ENCODE measurements around the gene MAPRE2. TPM values are rescaled to one million over a fixed set of nuclear protein-coding genes. Genes with fewer than 3 reads are reported as not detected.

Gene MAPRE2
- 10.8 and 11.0 TPM in 2 replicates for polyA plus RNA-seq (2013)

GRCh38 chr18:35040988-35041814, at the start of gene MAPRE2:
TSS of gene MAPRE2 (plus strand) at chr18:35041413. CDS start at chr18:35041540, 127 bp downstream.
- Histone ChIP-seq H3K79me1 (ENCODE audit: low read length) (peaks cover 2% of the 10 kb centered on the region), H3K23ac (ENCODE audit: low read length) (no peak within 1 kb of the TSS), H3K9me3 (ENCODE audit: insufficient read depth, low read depth, low read length) (no peaks in the 10 kb centered on the region), H2BK12ac (ENCODE audit: low read length) (no peak within 1 kb of the TSS), H2BK5ac (ENCODE audit: low read depth, low read length, poor library complexity) (no peak within 1 kb of the TSS), H3K4me3 (ENCODE audit: low read depth, low read length) (peak within 1 kb of the TSS; percentile 84), H3K4me2 (ENCODE audit: low read length) (peak within 1 kb of the TSS; percentile 76), H3K79me2 (ENCODE audit: control insufficient read depth, insufficient read depth, low read length, poor library complexity) (no peaks in the 10 kb centered on the region), H3K27me3 (ENCODE audit: insufficient read depth, low read length) (no peaks in the 10 kb centered on the region), H2AK5ac (ENCODE audit: low read length) (no peak within 1 kb of the TSS), H3K9ac (ENCODE audit: low read length) (peak within 1 kb of the TSS; percentile 8), H3K4me1 (ENCODE audit: control insufficient read depth in 1 of 2, insufficient read depth in 2 of 2, low read length in 2 of 2) (no peaks in the 10 kb centered on the region), H3K27ac (ENCODE audit: low read depth, low read length) (no peak within 1 kb of the TSS), H4K8ac (ENCODE audit: low read depth, low read length) (peak within 1 kb of the TSS; percentile 31), H4K12ac (ENCODE audit: low read depth, low read length) (no peak within 1 kb of the TSS), H4K91ac (ENCODE audit: low read depth, low read length) (no peak within 1 kb of the TSS), H3K18ac (ENCODE audit: low read length) (no peak within 1 kb of the TSS), H2AFZ (ENCODE audit: insufficient read depth, low read length, poor library complexity) (peak within 1 kb of the TSS; percentile 45), H3K14ac (ENCODE audit: low read length) (peak within 1 kb of the TSS; percentile 27), H3K36me3 (ENCODE audit: control insufficient read depth in 1 of 2, insufficient read depth in 2 of 2, low read length in 2 of 2) (no peaks in the 10 kb centered on the region), H2BK120ac (ENCODE audit: insufficient read depth, low read length, poor library complexity) (no peak within 1 kb of the TSS), H3K4ac (ENCODE audit: low read depth, low read length) (no peak within 1 kb of the TSS)
- WGBS (ENCODE audit: extremely low coverage, insufficient coverage, insufficient read length) = no CpG with 5 or more reads among the region's 54 CpGs
- DNase-seq = peak; percentile 98 to 99

- Histone ChIP-seq H2BK120ac (ENCODE audit: insufficient read depth, low read length, poor library complexity) (no peak overlapping the region), H3K27me3 (ENCODE audit: insufficient read depth, low read length) (no peaks in the 10 kb centered on the region), H2BK5ac (ENCODE audit: low read depth, low read length, poor library complexity) (no peak overlapping the region), H2AK5ac (ENCODE audit: low read length) (no peak overlapping the region), H3K18ac (ENCODE audit: low read length) (no peak overlapping the region), H3K4me1 (ENCODE audit: control insufficient read depth in 1 of 2, insufficient read depth in 2 of 2, low read length in 2 of 2) (no peaks in the 10 kb centered on the region), H3K79me1 (ENCODE audit: low read length) (no peaks in the 10 kb centered on the region), H3K23ac (ENCODE audit: low read length) (no peak overlapping the region), H3K9ac (ENCODE audit: low read length) (no peak overlapping the region), H2BK12ac (ENCODE audit: low read length) (no peak overlapping the region), H3K4me2 (ENCODE audit: low read length) (no peak overlapping the region), H4K12ac (ENCODE audit: low read depth, low read length) (no peak overlapping the region), H3K4ac (ENCODE audit: low read depth, low read length) (no peak overlapping the region), H3K27ac (ENCODE audit: low read depth, low read length) (no peak overlapping the region), H4K91ac (ENCODE audit: low read depth, low read length) (no peak overlapping the region), H3K4me3 (ENCODE audit: low read depth, low read length) (no peak overlapping the region), H3K14ac (ENCODE audit: low read length) (no peak overlapping the region), H4K8ac (ENCODE audit: low read depth, low read length) (no peak overlapping the region), H3K79me2 (ENCODE audit: control insufficient read depth, insufficient read depth, low read length, poor library complexity) (no peaks in the 10 kb centered on the region), H2AFZ (ENCODE audit: insufficient read depth, low read length, poor library complexity) (no peak overlapping the region), H3K9me3 (ENCODE audit: insufficient read depth, low read depth, low read length) (no peaks in the 10 kb centered on the region), H3K36me3 (ENCODE audit: control insufficient read depth in 1 of 2, insufficient read depth in 2 of 2, low read length in 2 of 2) (no peaks in the 10 kb centered on the region)
- WGBS (ENCODE audit: extremely low coverage, insufficient coverage, insufficient read length) = no CpG with 5 or more reads among the region's 3 CpGs
- peak; percentile 58 to 76 for DNase-seq
Measured at GRCh38 chr18:34991561-34991960, 49.7 kb upstream of the MAPRE2 start.

- no peak overlapping the region for H2BK5ac ChIP-seq (ENCODE audit: low read depth, low read length, poor library complexity)
- no CpG with 5 or more reads among the region's 2 CpGs for WGBS (ENCODE audit: extremely low coverage, insufficient coverage, insufficient read length)
Measured at GRCh38 chr18:34993289-34993688, 47.9 kb upstream of the MAPRE2 start.

DNA sequence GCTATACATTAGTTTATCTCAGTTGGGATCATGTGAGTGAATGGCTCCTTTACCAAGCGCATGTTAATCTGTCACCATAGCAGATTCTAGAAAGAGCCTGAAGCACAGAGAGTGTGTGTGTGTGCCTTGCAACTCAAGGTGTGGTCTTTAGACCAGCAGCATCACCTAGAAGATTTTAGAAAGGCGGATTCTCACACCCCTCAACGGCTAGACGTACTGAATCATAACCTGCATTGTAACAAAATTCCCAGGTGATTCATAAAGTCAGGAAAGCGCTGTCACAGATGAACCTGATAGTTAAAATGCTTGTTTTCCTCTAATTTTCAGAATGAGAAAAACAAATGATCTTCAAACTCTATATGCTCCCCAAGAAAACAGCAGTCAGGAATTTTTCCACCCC, 45.5 kb upstream of the MAPRE2 start:
- no peak overlapping the region for H3K4me3 ChIP-seq (ENCODE audit: low read depth, low read length)
- H4K8ac ChIP-seq (ENCODE audit: low read depth, low read length) = no peak overlapping the region
- H3K14ac ChIP-seq (ENCODE audit: low read length) = no peak overlapping the region
- no CpG with 5 or more reads among the region's 5 CpGs for WGBS (ENCODE audit: extremely low coverage, insufficient coverage, insufficient read length)
- H3K4me2 ChIP-seq (ENCODE audit: low read length) = no peak overlapping the region
- no peak overlapping the region for H2AK5ac ChIP-seq (ENCODE audit: low read length)
- H2BK120ac ChIP-seq (ENCODE audit: insufficient read depth, low read length, poor library complexity) = no peak overlapping the region
- no peak overlapping the region for H2AFZ ChIP-seq (ENCODE audit: insufficient read depth, low read length, poor library complexity)
- no peak overlapping the region for H3K27ac ChIP-seq (ENCODE audit: low read depth, low read length)
- no peaks in the 10 kb centered on the region for H3K36me3 ChIP-seq (ENCODE audit: control insufficient read depth in 1 of 2, insufficient read depth in 2 of 2, low read length in 2 of 2)
- H3K79me1 ChIP-seq (ENCODE audit: low read length) = no peaks in the 10 kb centered on the region
- H3K23ac ChIP-seq (ENCODE audit: low read length) = no peak overlapping the region
- no peak overlapping the region for H2BK12ac ChIP-seq (ENCODE audit: low read length)
- DNase-seq = peak; percentile 77 to 89
- H3K9ac ChIP-seq (ENCODE audit: low read length) = no peak overlapping the region
- no peaks in the 10 kb centered on the region for H3K9me3 ChIP-seq (ENCODE audit: insufficient read depth, low read depth, low read length)
- H3K4me1 ChIP-seq (ENCODE audit: control insufficient read depth in 1 of 2, insufficient read depth in 2 of 2, low read length in 2 of 2) = peaks cover 0 to 3% of the 10 kb centered on the region in 2 experiments
- H2BK5ac ChIP-seq (ENCODE audit: low read depth, low read length, poor library complexity) = no peak overlapping the region
- no peaks in the 10 kb centered on the region for H3K27me3 ChIP-seq (ENCODE audit: insufficient read depth, low read length)
- no peak overlapping the region for H3K4ac ChIP-seq (ENCODE audit: low read depth, low read length)
- H4K91ac ChIP-seq (ENCODE audit: low read depth, low read length) = no peak overlapping the region
- H3K79me2 ChIP-seq (ENCODE audit: control insufficient read depth, insufficient read depth, low read length, poor library complexity) = no peaks in the 10 kb centered on the region
- no peak overlapping the region for H3K18ac ChIP-seq (ENCODE audit: low read length)
- H4K12ac ChIP-seq (ENCODE audit: low read depth, low read length) = no peak overlapping the region

More at GRCh38 chr18:34993289-34993688, 47.9 kb upstream of the MAPRE2 start:
- H3K18ac ChIP-seq (ENCODE audit: low read length) = no peak overlapping the region
- no peaks in the 10 kb centered on the region for H3K79me2 ChIP-seq (ENCODE audit: control insufficient read depth, insufficient read depth, low read length, poor library complexity)
- no peak overlapping the region for H3K4ac ChIP-seq (ENCODE audit: low read depth, low read length)
- no peak overlapping the region for H4K8ac ChIP-seq (ENCODE audit: low read depth, low read length)
- no peaks in the 10 kb centered on the region for H3K27me3 ChIP-seq (ENCODE audit: insufficient read depth, low read length)
- no peak overlapping the region for H2BK12ac ChIP-seq (ENCODE audit: low read length)
- H3K4me2 ChIP-seq (ENCODE audit: low read length) = no peak overlapping the region
- no peak overlapping the region for H2AK5ac ChIP-seq (ENCODE audit: low read length)
- H3K14ac ChIP-seq (ENCODE audit: low read length) = no peak overlapping the region
- no peak overlapping the region for H4K91ac ChIP-seq (ENCODE audit: low read depth, low read length)
- no peak overlapping the region for H2BK120ac ChIP-seq (ENCODE audit: insufficient read depth, low read length, poor library complexity)
- H3K36me3 ChIP-seq (ENCODE audit: control insufficient read depth in 1 of 2, insufficient read depth in 2 of 2, low read length in 2 of 2) = no peaks in the 10 kb centered on the region
- DNase-seq = no peak
- H4K12ac ChIP-seq (ENCODE audit: low read depth, low read length) = no peak overlapping the region
- H3K9ac ChIP-seq (ENCODE audit: low read length) = no peak overlapping the region
- H2AFZ ChIP-seq (ENCODE audit: insufficient read depth, low read length, poor library complexity) = no peak overlapping the region
- H3K4me1 ChIP-seq (ENCODE audit: control insufficient read depth in 1 of 2, insufficient read depth in 2 of 2, low read length in 2 of 2) = no peaks in the 10 kb centered on the region
- H3K27ac ChIP-seq (ENCODE audit: low read depth, low read length) = no peak overlapping the region
- H3K79me1 ChIP-seq (ENCODE audit: low read length) = no peaks in the 10 kb centered on the region
- H3K9me3 ChIP-seq (ENCODE audit: insufficient read depth, low read depth, low read length) = no peaks in the 10 kb centered on the region
- H3K4me3 ChIP-seq (ENCODE audit: low read depth, low read length) = no peak overlapping the region
- no peak overlapping the region for H3K23ac ChIP-seq (ENCODE audit: low read length)
